GM12872 (cell line): ENCODE results near the gene HOOK2.
A peak's percentile ranks its signal among the peaks of the same experiment; 100 is the strongest.

ENCODE experiments used
- CTCF ChIP-seq: IDR thresholded peaks from 3 replicates; pipeline ENCODE4 v1.5.1; 2011; ENCODE audit warnings: low read depth, mild to moderate bottlenecking, low read length, moderate library complexity; ENCODE audit not compliant: insufficient read depth

The HOOK2 gene

DNA sequence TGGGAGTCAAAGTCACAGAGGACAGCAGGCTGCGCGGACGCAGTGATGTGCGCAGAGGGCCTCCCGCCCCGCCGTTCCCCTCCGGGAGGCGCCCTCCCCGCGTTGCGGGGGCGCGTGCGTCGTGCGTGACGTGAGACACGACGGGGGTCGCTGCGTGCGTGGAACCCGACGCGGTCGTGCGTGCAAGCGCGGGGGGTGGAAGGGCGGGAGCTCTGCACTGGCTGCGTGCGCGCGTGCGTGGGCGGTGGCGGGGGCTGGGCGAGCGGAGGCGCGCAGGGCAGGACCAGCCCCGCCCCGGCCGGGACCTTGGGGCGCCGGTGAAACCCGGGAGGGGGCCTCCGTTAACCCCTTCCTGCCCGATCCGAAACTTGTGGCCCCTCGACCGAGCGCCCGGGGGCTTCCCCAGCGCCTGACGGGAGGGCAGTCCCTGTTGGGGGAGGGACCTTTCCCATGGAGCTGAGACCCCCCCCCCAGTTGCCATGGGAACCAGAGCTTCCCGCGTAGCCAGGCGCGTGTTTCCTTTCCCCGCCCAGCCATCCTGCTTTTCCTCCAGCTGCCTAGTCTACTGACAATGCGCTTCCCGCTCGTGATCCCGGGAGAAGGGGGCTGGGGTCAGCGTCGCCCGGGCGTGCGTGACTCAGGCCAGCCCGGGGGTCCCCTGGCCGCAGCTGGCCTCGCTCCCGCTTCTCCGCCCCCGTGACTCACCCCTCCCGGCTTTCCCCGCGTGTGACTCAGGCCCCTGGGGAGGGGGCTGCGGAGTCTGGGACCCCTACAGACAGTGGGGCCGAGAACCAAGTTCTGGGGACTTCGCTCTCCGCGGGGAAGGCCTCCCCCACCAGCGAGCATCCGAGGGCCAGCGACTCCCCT lies 7.3 kb upstream of the HOOK2 start:
- peak; percentile 21; the same call in 1 of the 3 replicates for TF ChIP-seq CTCF

DNA sequence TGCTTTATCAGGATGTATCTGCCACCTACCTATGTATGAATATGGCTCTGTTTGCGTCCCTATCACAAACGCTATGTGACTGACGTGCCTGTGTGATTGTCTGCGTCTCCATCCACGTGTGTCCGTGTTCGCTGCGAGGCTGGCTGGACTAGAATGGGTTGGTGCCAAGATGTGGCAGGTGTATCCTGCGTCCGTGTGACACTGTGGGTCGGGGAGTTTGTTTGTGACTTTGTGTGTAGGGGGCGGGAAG lies 6.7 kb upstream of the HOOK2 start:
- no peak for TF ChIP-seq CTCF

DNA sequence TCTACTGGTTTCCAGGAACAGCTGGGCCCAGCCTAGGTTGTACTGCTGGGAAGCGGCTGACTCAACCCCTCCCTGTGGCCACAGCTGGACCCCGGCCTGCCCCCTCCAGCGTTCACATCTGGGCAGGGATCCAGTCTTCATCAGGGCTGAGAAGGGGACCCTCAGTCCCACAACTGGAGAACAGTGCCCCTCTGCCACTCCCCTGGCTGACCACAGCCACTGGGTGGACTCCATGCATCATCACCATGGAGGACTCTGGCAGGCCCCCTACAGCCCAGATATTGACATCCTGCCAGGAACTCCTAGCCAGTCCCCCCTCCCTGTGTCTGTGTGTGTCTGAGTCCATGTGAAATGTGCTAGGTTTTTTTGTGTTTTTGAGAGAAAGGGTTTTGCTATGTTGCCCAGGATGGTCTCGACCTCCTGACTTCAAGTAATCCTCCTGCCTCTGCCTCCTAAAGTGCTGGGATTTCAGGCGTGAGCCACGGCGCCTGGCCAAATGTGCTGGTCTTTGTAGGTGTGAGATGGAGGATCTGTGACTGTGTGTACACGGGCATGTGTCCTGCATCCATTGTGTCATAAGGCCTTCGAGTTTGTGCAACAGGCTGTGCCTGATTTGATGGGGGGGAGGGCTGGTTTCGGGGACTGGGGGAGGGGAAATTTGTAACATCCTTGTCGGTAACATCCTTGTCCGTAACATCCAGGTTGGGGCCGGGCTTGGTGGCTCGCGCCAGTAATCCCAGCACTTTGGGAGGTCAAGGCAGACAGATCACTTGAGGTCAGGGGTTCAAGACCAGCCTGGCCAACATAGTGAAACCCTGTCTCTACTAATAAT lies 4.0 kb upstream of the HOOK2 start:
- TF ChIP-seq CTCF: 0 out of 3 replicates have a peak, but pooled peaks have one; percentile 19

- TF ChIP-seq CTCF: no peak
Measured at GRCh38 chr19:12778905-12779161, 3.5 kb upstream of the HOOK2 start.

DNA sequence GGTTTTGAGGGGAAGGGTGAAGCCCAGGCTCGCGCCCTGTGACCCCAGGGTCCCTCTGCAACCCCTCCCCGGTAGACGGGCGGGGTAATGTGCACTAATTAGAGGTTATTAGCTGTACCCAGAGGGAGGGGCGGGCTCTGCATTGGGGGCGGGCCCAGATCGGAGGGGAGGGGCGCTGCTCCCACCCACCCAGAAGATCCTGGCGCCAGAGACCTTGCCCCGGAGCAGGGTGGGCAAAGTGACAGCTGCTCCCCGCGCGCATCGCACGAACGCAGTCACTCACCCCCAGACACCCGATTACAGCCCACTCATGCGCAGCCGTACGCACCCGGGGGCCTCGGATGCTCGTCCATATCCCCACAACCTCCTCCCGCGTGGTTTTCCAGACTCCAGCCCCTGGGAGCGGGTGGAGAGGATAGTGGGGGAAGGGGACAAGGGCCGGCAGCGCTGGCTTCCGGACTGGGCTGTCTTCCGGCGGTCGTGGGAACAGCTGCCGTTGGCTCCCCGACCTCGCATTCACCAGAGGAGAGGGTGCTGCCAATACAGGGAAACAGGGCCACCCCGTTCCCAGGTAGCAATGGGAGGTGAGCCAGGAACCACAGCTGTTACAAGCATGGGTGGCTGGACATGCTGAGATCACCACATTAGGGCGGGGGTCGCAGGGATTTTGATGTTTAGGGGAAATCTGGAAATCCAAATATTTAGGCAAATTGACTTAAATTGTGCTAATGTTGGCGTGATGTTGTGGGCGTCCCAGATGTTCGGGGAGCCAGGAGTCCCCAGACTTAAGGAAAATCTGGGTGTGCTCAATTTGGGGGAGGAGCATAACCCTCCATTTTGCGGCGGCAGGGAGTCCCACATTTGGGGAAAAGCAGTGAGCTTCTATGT lies 2.9 kb upstream of the HOOK2 start:
- no peak for TF ChIP-seq CTCF

GRCh38 chr19:12777217-12778016 lies 2.1 kb upstream of the HOOK2 start:
- peak; percentile 89 for TF ChIP-seq CTCF
